AG08395 (cell line): ENCODE measurements around the gene ZNF35.

Experiments
- DNase-seq: peaks from one replicate; pipeline ENCODE4 v3.0.0; 2012; ENCODE audit warnings: mixed read lengths, low spot score

Gene ZNF35

GRCh38 chr3:44685128-44685800 is 36.7 kb downstream of the ZNF35 start:
- DNase-seq = peak; percentile 70

- no peak for DNase-seq
Measured at GRCh38 chr3:44687898-44688297, 39.4 kb downstream of the ZNF35 start.
